HG03575 (cell line): ENCODE measurements around the gene ANKS1A.
"Not testable (repeated sequence)": the region's sequence is repeated elsewhere in the genome, so short reads cannot be mapped to it uniquely, and the experiment has no call there.

Source experiments
- ATAC-seq: cut with Tn5 transposase; IDR thresholded peaks from one replicate; pipeline ENCODE4 v1.9.1; 2021; ENCODE audit not compliant: unreplicated experiment, insufficient number of reproducible peaks, low FRiP score; ENCODE audit errors: extremely low read depth

The ANKS1A gene

DNA sequence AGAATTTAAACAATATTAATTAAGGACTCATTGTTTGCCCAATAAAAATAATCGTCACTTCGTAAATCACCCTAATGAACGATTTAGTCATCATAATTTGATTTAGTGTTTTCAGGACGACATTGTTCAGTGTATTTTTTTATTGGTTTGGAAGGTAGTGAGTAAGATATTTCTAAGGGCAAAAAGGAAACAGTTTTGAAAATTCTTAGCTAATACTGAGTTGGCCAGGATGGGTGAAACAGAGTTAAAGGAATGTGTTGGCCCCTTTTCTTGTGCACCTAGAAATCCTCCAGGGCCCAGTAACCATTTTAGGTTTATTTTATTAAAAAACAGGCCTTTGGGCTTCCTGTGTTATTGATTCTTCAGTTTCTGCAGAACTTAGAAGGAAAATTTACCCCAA lies 25.3 kb downstream of the ANKS1A start:
- ATAC-seq: no peak

DNA sequence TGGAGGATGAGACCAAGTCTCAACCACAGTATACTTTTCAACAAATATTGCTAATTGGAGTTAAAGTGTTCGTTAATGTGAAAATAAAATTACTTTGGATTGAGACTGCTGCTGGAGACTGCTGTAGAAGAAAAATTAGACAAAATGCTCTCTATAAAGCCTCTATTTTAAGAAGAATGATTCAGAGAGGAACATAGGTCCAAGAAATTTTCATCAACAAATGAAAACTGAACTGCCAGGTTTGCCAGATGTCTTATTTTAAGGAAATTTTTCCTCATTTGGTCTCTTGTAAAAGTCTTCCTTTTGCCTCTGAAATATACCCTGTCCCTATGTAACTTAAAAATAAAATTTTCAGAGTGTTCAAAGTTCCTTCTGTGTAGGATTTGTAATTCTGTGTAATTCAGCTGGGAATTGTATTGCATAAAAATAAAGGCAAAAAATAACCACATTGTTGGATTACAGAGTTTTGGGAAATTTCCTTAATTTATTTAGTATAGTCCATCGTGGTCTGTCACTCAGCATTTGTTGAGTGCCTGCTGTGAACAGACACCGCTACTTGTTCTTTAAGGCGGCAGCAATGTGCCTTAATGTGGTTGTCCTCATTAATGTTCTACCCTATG lies 27.4 kb downstream of the ANKS1A start:
- no peak for ATAC-seq

DNA sequence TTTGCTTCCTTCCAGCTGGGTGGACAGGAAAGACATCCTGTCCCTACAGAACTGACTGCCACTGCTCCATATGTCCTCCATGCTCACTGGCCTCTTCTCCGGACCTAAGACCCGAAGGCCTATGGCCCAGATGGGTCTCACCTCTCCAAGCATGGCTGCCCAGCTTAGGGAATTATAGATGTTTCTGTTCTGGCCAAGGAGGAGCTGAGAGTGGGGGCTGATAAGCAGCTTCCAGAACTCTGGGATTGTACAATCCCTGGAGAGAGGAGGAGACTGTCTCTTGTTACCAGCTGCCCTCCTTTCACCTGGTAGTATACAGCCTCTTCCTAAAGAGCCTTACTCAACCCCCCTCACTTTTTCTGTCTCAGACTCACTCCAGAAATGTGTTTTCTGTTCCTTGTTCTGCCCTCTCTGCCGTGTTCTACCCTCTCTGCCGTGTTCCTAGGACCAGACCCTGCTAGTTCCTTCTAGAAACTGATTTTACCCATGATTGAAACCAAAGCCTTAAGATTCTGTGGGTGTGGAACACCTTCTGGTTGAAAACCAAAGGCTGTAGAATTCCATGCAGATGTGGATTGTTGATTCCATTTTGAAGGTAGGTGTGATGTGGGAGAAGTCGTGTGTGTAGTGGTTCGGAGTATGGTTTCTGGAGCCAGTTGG lies 28.7 kb downstream of the ANKS1A start:
- ATAC-seq: no peak

DNA sequence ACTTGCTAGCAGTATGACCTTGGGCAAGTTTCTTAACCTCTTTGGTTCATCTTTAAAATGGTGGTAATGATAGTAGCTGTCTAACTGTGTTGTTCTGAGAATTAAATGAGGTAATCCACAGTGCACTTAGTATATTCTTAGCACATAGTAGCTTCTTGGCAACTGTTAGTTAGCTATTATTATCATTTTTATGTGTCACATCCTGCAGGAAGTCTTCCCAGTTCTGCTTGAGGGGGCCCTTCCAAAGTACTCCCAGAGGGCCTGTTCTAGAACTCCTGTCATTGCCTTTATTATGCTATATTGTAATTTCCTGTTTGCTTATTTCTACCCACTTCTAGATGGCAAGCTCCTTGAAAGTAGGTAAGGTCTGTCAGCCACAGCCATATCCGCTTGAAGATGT lies 30.6 kb downstream of the ANKS1A start:
- no peak for ATAC-seq

DNA sequence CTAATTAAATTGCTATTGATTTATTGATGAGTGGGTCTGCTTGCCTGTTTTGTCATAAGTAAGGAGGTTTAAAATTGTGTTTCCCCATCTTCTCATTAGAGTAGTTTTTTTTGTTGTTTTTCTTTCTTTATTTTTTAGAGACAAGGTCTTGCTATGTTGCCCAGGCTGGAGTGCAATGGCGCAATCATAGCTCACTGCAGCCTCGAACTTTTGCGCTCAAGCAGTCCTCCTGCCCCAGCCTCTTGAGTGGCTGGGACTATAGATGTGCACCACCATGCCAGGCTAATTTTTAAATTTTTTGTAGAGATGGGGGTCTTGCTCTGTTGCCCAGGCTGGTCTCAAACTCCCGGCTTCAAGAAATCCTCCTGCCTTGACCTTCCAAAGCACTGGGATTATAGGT lies 31.0 kb downstream of the ANKS1A start:
- ATAC-seq: no peak

DNA sequence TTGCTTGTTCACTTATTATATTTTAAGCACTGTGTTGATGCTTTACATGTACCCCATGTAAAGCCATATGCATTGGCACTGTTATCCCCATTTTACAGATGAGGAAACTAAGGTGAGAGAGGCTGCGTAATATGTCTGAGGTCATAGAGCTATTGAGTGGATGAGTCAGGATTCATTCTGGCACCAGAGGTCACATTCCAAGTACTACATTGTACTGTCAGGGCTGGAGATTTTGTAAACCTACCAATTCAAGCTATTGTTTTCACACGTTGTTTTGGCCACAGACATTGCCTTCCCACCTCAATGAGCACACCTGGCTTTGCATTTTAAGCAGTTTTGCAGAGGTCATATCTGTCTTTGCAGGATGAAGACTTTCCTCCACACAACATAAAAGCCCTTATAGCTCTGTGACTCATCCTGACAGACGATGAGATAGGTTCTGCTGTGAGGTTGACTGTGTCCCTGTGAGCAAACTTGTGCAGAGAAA lies 33.2 kb downstream of the ANKS1A start:
- ATAC-seq: no peak

DNA sequence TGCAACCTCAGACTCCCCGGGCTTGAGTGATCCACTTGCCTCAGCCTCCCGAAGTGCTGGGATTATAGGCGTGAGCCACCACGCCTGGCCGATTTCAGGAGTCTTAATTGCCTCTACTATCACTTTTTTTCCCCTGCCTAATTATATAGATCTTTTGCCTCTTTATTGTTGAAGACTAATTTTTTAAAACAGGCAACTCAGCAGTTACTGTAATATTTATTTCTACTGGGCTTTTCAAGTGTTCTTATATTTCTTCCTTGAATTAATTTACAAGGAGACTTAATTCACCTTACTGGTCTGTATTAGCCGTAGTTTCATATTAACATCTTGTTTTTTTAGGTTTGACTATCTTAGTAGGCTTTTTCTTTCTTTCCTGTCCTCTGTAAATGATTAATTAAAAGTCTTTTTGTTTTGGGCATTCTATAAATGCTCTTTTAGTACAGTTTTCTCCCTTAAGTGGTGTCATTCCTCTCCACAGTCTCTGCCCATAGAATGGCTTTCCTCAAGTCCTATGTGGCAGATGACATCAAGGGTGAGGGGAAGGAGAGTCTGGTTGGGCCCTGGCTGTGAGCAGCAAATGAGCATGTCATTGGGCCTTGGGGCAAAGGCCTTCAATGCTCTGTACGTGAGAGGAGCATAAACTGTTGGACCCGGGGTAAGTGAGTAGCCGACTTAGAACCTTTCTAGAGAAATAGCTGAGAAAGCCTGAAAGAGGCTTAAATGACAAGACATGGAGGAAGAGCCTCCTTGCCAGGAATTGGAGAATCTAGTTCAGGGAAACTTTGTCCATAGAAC lies 36.0 kb downstream of the ANKS1A start:
- ATAC-seq: no peak

DNA sequence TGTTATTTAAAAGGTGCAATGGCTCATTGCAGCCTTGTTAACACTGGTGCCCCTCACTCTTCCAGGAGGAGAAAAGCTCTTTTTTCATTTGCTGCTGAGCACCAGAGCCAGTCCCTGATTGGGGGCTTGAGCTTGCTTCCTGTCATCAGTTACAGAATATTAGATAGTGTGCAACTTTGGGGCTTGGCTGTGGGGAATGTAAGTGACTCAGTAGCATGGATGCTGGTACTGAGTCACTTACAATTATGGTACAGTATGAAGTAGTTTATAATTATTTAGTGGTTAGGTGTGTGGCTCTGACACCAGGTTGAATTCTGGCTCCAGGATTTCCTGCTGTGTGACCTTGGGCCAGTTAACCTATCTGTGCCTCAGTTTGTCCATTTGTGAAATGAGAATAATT lies 37.6 kb downstream of the ANKS1A start:
- ATAC-seq: no peak

DNA sequence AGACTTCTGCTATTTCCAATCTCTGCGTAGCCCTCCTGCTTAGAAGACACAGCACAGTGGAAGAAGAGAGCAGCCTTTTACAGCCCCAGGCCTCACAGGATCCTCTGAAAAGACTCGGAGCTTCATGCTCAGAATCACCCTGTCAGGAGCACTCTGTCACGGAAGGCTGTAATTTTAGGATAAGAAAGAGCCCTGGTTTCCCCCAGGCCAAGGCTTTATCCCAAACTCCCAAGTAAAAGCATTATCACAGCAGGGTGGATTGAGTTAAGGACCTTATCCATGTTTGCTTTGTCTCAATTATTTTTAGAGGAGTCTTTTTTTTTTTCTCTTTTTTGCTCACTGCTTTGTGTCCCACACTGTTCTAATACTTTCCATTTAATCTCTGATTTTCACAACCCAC lies 39.2 kb downstream of the ANKS1A start:
- ATAC-seq: no peak

DNA sequence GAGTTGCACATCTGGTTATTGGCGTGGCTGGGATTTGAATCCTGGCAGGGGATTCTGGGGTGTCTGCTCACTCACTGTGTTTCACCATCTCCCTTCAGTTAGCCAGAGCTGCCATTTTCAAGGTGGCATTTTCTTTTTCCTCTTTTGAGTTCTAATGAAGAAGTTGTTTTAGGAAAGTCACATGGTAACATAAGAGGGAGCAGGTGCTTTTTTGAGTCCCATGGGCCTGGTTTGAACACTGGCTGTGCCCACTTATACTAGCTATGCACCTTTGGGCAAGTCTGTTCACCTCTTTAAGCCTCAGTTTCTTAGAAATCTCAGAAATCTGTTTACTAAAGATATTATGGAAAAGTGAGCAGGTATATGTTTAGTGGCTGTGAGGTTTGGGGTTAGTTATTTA lies 39.6 kb downstream of the ANKS1A start:
- no peak for ATAC-seq

DNA sequence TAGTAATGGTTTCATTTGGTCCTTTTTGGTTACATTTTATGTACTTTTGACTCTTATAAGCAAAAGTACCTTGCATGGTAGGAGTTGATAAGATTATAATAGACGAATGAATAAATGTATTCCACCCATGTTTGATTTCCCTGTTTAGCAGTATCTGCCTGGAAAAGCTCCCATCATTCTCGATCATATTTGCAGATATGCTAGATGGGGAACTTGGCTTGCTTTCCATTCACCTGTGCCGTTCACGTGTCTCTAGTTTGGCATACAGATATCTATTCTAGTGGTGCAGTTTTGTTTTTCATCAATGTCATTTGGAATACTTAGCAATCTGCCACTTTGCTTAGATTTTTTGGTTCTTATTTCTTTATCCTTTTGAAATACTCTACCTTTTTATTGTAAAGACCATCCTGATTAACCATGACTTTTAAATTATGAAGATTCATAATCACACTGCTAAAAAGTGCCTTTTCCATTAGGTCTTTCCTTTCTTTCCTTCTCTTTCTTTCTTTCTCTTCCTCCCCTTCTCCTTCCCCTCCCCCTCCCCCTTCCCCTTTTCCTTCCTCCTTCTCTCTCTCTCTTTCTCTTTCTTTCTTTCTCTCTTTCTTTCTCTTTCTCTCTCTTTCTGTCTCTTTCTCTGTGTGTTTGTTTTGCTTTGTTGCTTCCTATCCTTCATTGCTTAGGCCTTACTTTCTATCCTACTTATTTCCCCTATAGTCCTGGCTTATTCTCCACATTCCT lies 40.4 kb downstream of the ANKS1A start:
- ATAC-seq: no peak

DNA sequence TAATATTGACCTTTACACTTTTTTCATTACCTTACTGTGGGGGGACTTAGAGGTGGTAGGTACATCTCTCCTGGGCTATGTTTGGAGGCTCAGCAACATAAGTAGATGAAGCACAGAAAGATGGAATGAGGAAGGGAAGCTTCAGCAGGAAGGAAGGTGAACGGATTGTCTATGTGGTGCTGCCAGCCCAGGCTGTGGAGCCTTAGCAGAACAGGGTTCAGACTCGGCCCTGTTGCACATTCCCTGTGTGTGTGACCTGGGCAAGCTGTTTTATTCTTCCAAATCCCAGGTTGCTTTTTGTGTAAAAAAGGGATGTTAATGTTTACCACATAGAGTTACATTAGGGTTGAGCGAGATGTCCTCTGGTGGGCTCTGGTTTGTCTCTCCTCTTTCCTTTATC lies 41.2 kb downstream of the ANKS1A start:
- ATAC-seq: no peak

DNA sequence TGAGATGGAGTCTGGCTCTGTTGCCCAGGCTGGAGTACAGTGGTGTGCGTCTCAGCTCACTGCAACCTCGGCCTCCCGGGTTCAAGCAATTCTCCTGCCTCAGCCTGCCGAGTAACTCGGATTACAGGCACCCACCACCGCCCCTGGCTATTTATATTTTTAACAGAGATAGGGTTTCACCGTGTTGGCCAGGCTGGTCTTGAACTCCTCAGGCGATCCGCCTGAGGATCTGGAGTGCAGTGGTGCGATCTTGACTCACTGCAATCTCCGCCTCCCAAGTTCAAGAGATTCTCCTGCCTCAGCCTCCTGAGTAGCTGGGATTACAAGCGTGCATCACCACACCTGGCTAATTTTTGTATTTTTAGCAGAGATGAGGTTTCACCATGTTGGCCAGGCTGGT lies 43.1 kb downstream of the ANKS1A start:
- ATAC-seq: not testable (repeated sequence)

DNA sequence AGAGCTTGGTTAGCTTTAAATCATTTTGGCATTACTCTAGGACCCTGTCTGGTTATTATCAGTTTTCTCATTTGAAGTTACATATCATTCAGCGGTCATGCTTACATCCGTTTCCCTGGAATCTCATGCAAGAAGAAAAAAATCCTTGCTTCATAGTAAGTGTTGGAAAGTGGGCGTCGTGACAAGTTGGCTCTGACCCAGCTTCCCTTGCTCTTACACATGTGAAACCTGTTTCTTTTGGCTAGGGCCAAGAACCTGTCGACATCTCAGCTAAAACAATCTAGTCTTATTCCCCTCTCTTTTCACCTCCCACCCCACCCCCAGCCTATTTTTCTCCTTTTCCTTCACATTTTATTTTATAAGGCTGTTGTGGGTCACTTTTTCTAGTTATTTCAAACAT lies 45.5 kb downstream of the ANKS1A start:
- no peak for ATAC-seq

DNA sequence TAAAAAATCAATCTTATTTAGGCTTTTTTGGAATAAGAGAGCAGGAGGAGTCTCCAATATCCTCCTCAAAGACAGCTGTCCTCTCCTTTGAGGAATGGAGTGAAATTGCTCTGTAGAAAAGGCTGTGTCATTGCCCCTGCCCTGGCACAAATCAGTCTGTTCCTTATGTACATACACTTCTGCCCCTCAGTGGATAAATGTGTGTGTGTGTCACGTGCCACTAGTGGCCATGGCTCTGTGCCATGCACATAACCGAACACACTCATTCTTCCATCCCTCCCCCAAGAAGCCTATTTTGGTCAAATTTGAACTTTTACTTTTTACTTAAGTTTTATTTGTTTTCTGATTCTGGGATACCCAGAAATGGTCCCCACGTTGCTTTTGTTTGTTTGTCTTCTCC lies 49.2 kb downstream of the ANKS1A start:
- no peak for ATAC-seq

DNA sequence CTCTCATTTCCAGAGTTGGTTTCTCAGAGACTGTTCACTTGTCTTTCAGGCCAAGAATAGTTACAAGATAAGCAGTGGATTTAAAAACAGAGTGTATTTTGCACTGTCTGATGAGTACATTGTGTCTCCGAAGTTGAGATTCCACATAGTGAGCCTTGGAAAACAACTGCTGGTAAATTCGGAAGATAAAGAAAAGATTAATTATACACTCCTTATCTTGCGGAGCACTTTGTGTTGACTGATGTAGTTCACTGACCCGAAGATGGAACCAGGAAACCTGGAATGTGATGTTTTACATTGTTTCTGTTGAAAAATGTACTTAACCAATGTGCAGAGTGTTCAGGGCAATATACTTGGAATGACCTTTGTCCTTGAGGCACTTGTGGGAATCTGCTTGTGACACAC lies 51.0 kb downstream of the ANKS1A start:
- no peak for ATAC-seq

DNA sequence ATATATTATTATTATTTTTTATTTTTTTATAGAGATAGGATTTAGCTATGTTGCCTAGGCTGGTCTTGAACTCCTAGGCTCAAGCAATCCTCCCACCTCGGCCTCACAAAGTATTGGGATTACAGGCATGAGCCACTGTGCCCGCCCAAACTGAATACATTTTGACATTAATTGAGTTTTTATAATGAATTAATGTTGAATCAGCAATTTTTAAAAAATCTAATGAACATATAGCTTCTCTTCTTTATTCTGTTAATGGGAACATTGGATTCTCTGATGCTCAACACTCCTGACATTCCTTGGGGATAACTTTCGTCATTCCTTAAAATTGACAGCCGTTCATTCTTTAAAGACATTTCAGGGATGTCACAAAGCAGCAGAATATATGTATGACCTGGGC lies 52.4 kb downstream of the ANKS1A start:
- ATAC-seq: no peak

DNA sequence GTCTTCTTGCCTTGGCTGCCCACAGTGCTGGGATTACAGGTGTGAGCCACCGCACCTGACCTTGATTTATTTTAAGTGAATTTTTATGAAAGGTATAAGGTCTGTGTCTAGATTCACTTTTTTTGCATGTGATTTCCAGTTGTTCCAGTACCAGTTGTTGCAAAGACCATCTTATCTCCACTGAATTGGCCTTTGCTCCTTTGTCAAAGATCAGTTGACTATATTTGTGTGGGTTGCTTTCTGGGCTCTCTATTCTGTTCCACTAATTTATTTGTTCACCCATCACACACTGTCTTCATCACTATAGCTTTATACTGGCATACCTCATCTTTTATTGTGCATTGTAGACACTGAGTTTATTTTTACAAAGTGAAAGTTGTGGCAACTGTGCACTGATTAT lies 56.3 kb downstream of the ANKS1A start:
- no peak for ATAC-seq

DNA sequence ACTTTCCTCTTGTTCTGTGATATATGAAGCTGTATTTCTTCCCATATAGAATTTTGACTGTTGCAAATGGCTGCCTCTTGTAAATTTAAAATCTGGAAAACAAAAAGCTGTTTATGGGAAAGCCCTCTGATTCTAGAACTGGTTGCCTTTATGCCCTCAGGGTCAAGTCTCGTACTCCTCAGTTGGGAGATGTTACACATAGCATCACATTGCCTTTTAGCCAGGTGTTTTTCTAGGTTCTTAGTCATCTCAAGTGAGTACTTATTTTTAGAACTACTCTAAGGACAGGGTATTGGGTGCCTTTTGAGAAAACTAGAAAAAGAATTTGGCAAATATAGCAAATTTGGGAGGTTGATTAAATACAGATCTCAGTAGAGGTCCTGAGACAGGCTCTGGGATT lies 58.5 kb downstream of the ANKS1A start:
- no peak for ATAC-seq

DNA sequence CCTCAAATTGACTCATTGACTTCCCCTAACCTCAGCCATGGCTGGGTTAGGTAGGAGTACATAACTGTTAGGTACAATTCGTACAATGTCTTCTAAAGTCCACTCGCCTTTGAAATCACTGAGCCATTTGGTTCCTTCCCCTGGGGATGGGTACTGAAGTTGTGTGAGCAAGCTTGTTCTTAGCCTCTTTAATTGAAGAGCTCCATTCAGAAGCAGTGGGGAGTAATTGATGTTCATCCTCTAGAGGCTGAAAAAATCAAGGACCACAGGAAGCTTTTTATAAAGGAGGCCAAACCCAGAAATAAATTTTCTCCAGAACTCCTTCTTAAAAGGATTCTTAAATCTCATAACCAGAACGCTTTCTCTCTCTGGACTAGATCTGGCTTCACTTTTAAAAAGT lies 60.6 kb downstream of the ANKS1A start:
- no peak for ATAC-seq
